Body of pancreas (tissue), 4 donors: ENCODE measurements around the gene WT1.

Experiments used
- POLR2A ChIP-seq, 3 donors: fragments of 450-650 bp; IDR thresholded peaks; one replicate each; pipeline ENCODE4 v1.6.1; 2016; ENCODE audit warnings: antibody characterized with exemption in 3 of 3, mild to moderate bottlenecking in 2 of 3
- TF ChIP-seq, protein P1 (sequence below), 7 experiments: fragments of 450-650 bp in 4 of 7; fragments of 200-600 bp in 3 of 7; sonication (generic) in 3 of 7; IDR thresholded peaks; one replicate each; pipeline ENCODE4 v1.5.1; 2016 to 2019; ENCODE audit warnings: antibody characterized with exemption in 7 of 7

GRCh38 chr11:32391479-32391878, 43.9 kb downstream of the WT1 start:
- TF ChIP-seq, protein P1, sequence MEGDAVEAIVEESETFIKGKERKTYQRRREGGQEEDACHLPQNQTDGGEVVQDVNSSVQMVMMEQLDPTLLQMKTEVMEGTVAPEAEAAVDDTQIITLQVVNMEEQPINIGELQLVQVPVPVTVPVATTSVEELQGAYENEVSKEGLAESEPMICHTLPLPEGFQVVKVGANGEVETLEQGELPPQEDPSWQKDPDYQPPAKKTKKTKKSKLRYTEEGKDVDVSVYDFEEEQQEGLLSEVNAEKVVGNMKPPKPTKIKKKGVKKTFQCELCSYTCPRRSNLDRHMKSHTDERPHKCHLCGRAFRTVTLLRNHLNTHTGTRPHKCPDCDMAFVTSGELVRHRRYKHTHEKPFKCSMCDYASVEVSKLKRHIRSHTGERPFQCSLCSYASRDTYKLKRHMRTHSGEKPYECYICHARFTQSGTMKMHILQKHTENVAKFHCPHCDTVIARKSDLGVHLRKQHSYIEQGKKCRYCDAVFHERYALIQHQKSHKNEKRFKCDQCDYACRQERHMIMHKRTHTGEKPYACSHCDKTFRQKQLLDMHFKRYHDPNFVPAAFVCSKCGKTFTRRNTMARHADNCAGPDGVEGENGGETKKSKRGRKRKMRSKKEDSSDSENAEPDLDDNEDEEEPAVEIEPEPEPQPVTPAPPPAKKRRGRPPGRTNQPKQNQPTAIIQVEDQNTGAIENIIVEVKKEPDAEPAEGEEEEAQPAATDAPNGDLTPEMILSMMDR (IDR thresholded peaks at IDR 0.05) = no peak
- TF ChIP-seq POLR2A (IDR thresholded peaks at IDR 0.05) = no peak
